CD4-positive, alpha-beta T cell treated with Interleukin-10 for 1 hour (primary cell): ENCODE measurements around the gene APOBR.
"Not testable (repeated sequence)": the region's sequence is repeated elsewhere in the genome, so short reads cannot be mapped to it uniquely, and the experiment has no call there.

ENCODE experiments used
- DNase-seq: peaks from one replicate; pipeline ENCODE4 v3.0.0-alpha.2; 2020

APOBR gene

GRCh38 chr16:28494121-28494851 is at the start of gene APOBR:
Gene APOBR (plus strand): TSS chr16:28494643. CDS start chr16:28494682, 39 bp downstream.
- DNase-seq: peak; percentile 92

GRCh38 chr16:28446388-28446787 is 48.1 kb upstream of the APOBR start:
- DNase-seq: not testable (repeated sequence)

GRCh38 chr16:28447081-28447480 is 47.4 kb upstream of the APOBR start:
- not testable (repeated sequence) for DNase-seq

- no peak for DNase-seq
Measured at GRCh38 chr16:28473714-28474265, 20.7 kb upstream of the APOBR start.

- DNase-seq: no peak
Measured at GRCh38 chr16:28475221-28475620, 19.2 kb upstream of the APOBR start.

- no peak for DNase-seq
Measured at GRCh38 chr16:28477311-28477920, 17.0 kb upstream of the APOBR start.

- DNase-seq: no peak
Measured at GRCh38 chr16:28478506-28479180, 15.8 kb upstream of the APOBR start.

GRCh38 chr16:28482026-28482425 is 12.4 kb upstream of the APOBR start:
- no peak for DNase-seq

- not testable (repeated sequence) for DNase-seq
Measured at GRCh38 chr16:28483361-28483760, 11.1 kb upstream of the APOBR start.

GRCh38 chr16:28486266-28486665 is 8.2 kb upstream of the APOBR start:
- no peak for DNase-seq

GRCh38 chr16:28491230-28491969 is 3.0 kb upstream of the APOBR start:
- peak; percentile 19 for DNase-seq

- peak; percentile 91 for DNase-seq
Measured at GRCh38 chr16:28491970-28492474, 2.4 kb upstream of the APOBR start, which contains the start of gene CLN3. Gene CLN3 (minus strand): TSS chr16:28492074. CDS start chr16:28491759, 315 bp downstream.

GRCh38 chr16:28492511-28492910 is 1.9 kb upstream of the APOBR start:
- DNase-seq: no peak

- DNase-seq: no peak
Measured at GRCh38 chr16:28495098-28495793, 803 bp downstream of the APOBR start.

GRCh38 chr16:28495795-28496749 is 1.6 kb downstream of the APOBR start:
- DNase-seq: no peak

- DNase-seq: no peak
Measured at GRCh38 chr16:28496844-28497243, 2.4 kb downstream of the APOBR start.

- no peak for DNase-seq
Measured at GRCh38 chr16:28497386-28497785, 2.9 kb downstream of the APOBR start.

- no peak for DNase-seq
Measured at GRCh38 chr16:28497861-28498599, 3.6 kb downstream of the APOBR start.

- no peak for DNase-seq
Measured at GRCh38 chr16:28498666-28499381, 4.4 kb downstream of the APOBR start.
